ENCODE results near the gene CLEC20A. TPM values are rescaled to one million over a fixed set of nuclear protein-coding genes. Genes with fewer than 3 reads are reported as not detected.

The CLEC20A gene
- total and polyA plus RNA-seq, 2 of the 8 experiments (the other 6 are each of a cell fraction or from before 2014, with no cell fraction given): not detected

- no peak for TF ChIP-seq YY1 (IDR thresholded peaks at IDR 0.05; ENCODE audit: low read depth, low read length)
- no peak for TF ChIP-seq CEBPB (IDR thresholded peaks at IDR 0.05; ENCODE audit: low read depth, low read length)
- no peak for TF ChIP-seq POLR2AphosphoS5 (IDR thresholded peaks at IDR 0.05; ENCODE audit: low read depth, low read length)
- no peak for TF ChIP-seq CHD2 (IDR thresholded peaks at IDR 0.05; ENCODE audit: low read length)
Measured at GRCh38 chr1:178543290-178543607, 46.5 kb upstream of the CLEC20A start (continued).

Measured in H1 (cell line).